Mesenteric fat pad (tissue), 1 donor: Measurements from ENCODE around the gene RABGAP1L. TPM values are rescaled to one million over a fixed set of nuclear protein-coding genes. Genes with fewer than 3 reads are reported as not detected.
"Not testable (repeated sequence)": the region's sequence is repeated elsewhere in the genome, so short reads cannot be mapped to it uniquely, and the experiment has no call there.

Experiments used
- DNase-seq: peaks from one replicate; pipeline ENCODE4 v3.0.0-alpha.2; 2020; ENCODE audit warnings: low spot score
- total RNA-seq: library from RNA; stranded (reverse); fragmentation: NEBNext Ultra II Directional; extraction: Animal tissue kit (Norgen Biotek cat#: 25700); gene quantifications from one replicate; pipeline ENCODE4 v1.2.1, GENCODE V29; 2021
- donor health status: DM: yes; HTN: yes; CAD: no.

RABGAP1L gene
- total RNA-seq, 1 donor from 2014 or later: 38.0 TPM

- no peak for DNase-seq
Observed at GRCh38 chr1:174556392-174556791, 397.1 kb downstream of the RABGAP1L start.

GRCh38 chr1:174568551-174568950 is 409.2 kb downstream of the RABGAP1L start:
- DNase-seq: no peak

- DNase-seq: no peak
Observed at GRCh38 chr1:174569240-174569639, 409.9 kb downstream of the RABGAP1L start.

GRCh38 chr1:174572771-174573170 is 413.5 kb downstream of the RABGAP1L start:
- DNase-seq: no peak

- not testable (repeated sequence) for DNase-seq
Observed at GRCh38 chr1:174576120-174576519, 416.8 kb downstream of the RABGAP1L start.

GRCh38 chr1:174577681-174578080 is 418.4 kb downstream of the RABGAP1L start:
- DNase-seq: no peak

- DNase-seq: no peak
Observed at GRCh38 chr1:174580801-174581200, 421.5 kb downstream of the RABGAP1L start.

GRCh38 chr1:174583316-174583715 is 424.0 kb downstream of the RABGAP1L start:
- no peak for DNase-seq

GRCh38 chr1:174584071-174584470 is 424.8 kb downstream of the RABGAP1L start:
- DNase-seq: no peak

- DNase-seq: not testable (repeated sequence)
Observed at GRCh38 chr1:174588618-174589017, 429.3 kb downstream of the RABGAP1L start.

- DNase-seq: no peak
Observed at GRCh38 chr1:174605198-174605597, 445.9 kb downstream of the RABGAP1L start.

- no peak for DNase-seq
Observed at GRCh38 chr1:174606471-174606870, 447.2 kb downstream of the RABGAP1L start.

GRCh38 chr1:174617905-174618304 is 458.6 kb downstream of the RABGAP1L start:
- not testable (repeated sequence) for DNase-seq

- DNase-seq: no peak
Observed at GRCh38 chr1:174623324-174624035, 464.2 kb downstream of the RABGAP1L start.

- DNase-seq: no peak
Observed at GRCh38 chr1:174626031-174627025, 467.0 kb downstream of the RABGAP1L start.

- no peak for DNase-seq
Observed at GRCh38 chr1:174637487-174637886, 478.2 kb downstream of the RABGAP1L start.

GRCh38 chr1:174639461-174639860 is 480.1 kb downstream of the RABGAP1L start:
- DNase-seq: no peak

- no peak for DNase-seq
Observed at GRCh38 chr1:174640783-174641182, 481.5 kb downstream of the RABGAP1L start.

- no peak for DNase-seq
Observed at GRCh38 chr1:174642393-174642792, 483.1 kb downstream of the RABGAP1L start.

- DNase-seq: no peak
Observed at GRCh38 chr1:174643206-174643605, 483.9 kb downstream of the RABGAP1L start.

GRCh38 chr1:174649572-174649971 is 490.3 kb downstream of the RABGAP1L start:
- DNase-seq: not testable (repeated sequence)
